HCT116 (cell line): ENCODE data around the gene TBC1D2B. TPM values are rescaled to one million over a fixed set of nuclear protein-coding genes. Genes with fewer than 3 reads are reported as not detected.

Experiments
- ATAC-seq: fragments of 200-7000 bp; cut with Tn5 transposase; 2 replicates; pipeline ENCODE4 v1.9.1; 2020; ENCODE audit warnings: mild to moderate bottlenecking, moderate library complexity
- BruUV-seq: library from RNA; stranded (reverse); fragments of 400-500 nt; replicated peaks from 2 replicates; lab custom pipeline; 2021; lab: Mats Ljungman, UMichigan
- CTCF ChIA-PET: fragments of 300-600 bp; sonication (Branson Sonifier 250); formaldehyde crosslinking; loops from one replicate; lab custom pipeline; 2021; ENCODE audit warnings: antibody characterized with exemption; lab: Charles Lee
- POLR2A ChIA-PET: fragments of 300-600, 350-600 bp; sonication (Branson Sonifier 250); formaldehyde crosslinking; loops from one replicate; lab custom pipeline; 2021; ENCODE audit warnings: antibody characterized with exemption; lab: Charles Lee
- RAD21 ChIA-PET, 2 experiments: fragments of 300-600 bp; sonication (Branson Sonifier 250); formaldehyde crosslinking; loops; one replicate each; lab custom pipeline; 2023; ENCODE audit warnings: low total read pairs in 2 of 2; ENCODE audit not compliant: uncharacterized antibody in 2 of 2, unreplicated experiment in 2 of 2, low non-redundant PET in 1 of 2; lab: Charles Lee
- DNase-seq: peaks from one replicate; pipeline ENCODE4 v3.0.0-alpha.2; 2010; ENCODE audit warnings: low read depth, low spot score
- H2AFZ ChIP-seq: fragments of 200-600 bp; shearing (Covaris generic), sonication (generic); 2 replicates; pipeline ENCODE4 v1.6.1; 2017; ENCODE audit warnings: low read depth, mixed run types, mixed read lengths, antibody characterized with exemption, low read length; ENCODE audit not compliant: poor library complexity, severe bottlenecking
- H3K27ac ChIP-seq: 2 replicates; pipeline ENCODE4 v1.5.1; 2012; ENCODE audit warnings: low read depth, low read length
- H3K27me3 ChIP-seq: fragments of 200-600 bp; sonication (generic); 2 replicates; pipeline ENCODE4 v1.6.1; 2016; ENCODE audit warnings: mixed run types, low read length, mixed read lengths; ENCODE audit not compliant: insufficient read depth
- H3K36me3 ChIP-seq, 2 experiments: fragments of 200-500 bp in 1 of 2; fragments of 200-600 bp in 1 of 2; sonication (Bioruptor generic) in 1 of 2; sonication (generic) in 1 of 2; 2 replicates each; pipeline versions ENCODE4 v1.5.1 to v1.6.1; 2014 to 2016; ENCODE audit warnings: low read length in 2 of 2, inconsistent platforms in 1 of 2, mixed read lengths in 1 of 2, mixed run types in 1 of 2; ENCODE audit not compliant: insufficient read depth in 2 of 2, control insufficient read depth in 1 of 2
- H3K4me1 ChIP-seq, 2 experiments: fragments of 200-600 bp in 1 of 2; sonication (generic) in 1 of 2; 2 replicates each; pipeline versions ENCODE4 v1.5.1 to v1.6.1; 2012 to 2017; ENCODE audit warnings: low read length in 2 of 2, inconsistent platforms in 1 of 2, mild to moderate bottlenecking in 1 of 2, mixed read lengths in 1 of 2, mixed run types in 1 of 2, moderate library complexity in 1 of 2; ENCODE audit not compliant: insufficient read depth in 2 of 2, control insufficient read depth in 1 of 2
- H3K4me2 ChIP-seq: fragments of 200-600 bp; sonication (generic); 2 replicates; pipeline ENCODE4 v1.6.1; 2017; ENCODE audit warnings: mixed run types, low read length, mixed read lengths
- H3K4me3 ChIP-seq, 2 experiments: fragments of 200-600 bp in 1 of 2; sonication (generic) in 1 of 2; replicated peaks in 1 of 2; 2 replicates each; pipeline ENCODE4 v1.5.1; 2011 to 2016; ENCODE audit warnings: low read length in 2 of 2, control low read depth in 1 of 2, low read depth in 1 of 2, mild to moderate bottlenecking in 1 of 2, mixed read lengths in 1 of 2, mixed run types in 1 of 2
- H3K79me2 ChIP-seq: fragments of 200-600 bp; sonication (generic); 2 replicates; pipeline ENCODE4 v1.6.1; 2017; ENCODE audit warnings: mild to moderate bottlenecking, mixed run types, low read length, moderate library complexity, mixed read lengths; ENCODE audit not compliant: insufficient read depth
- H3K9ac ChIP-seq: fragments of 200-600 bp; sonication (generic); 2 replicates; pipeline ENCODE4 v1.6.1; 2016; ENCODE audit warnings: low read length, mixed read lengths
- H3K9me2 ChIP-seq: fragments of 200-600 bp; sonication (generic), shearing (Covaris generic); 2 replicates; pipeline ENCODE4 v1.6.1; 2017; ENCODE audit warnings: mixed run types, mild to moderate bottlenecking, moderate library complexity; ENCODE audit not compliant: insufficient read depth
- H3K9me3 ChIP-seq, 2 experiments: fragments of 200-500 bp in 1 of 2; fragments of 200-600 bp in 1 of 2; sonication (Bioruptor generic) in 1 of 2; sonication (generic) in 1 of 2; 2 replicates each; pipeline ENCODE4 v1.6.1; 2014 to 2017; ENCODE audit warnings: low read length in 2 of 2, mixed read lengths in 2 of 2, inconsistent platforms in 1 of 2, low read depth in 1 of 2, mild to moderate bottlenecking in 1 of 2, mixed run types in 1 of 2, moderate library complexity in 1 of 2; ENCODE audit not compliant: control insufficient read depth in 1 of 2, insufficient read depth in 1 of 2
- H4K20me1 ChIP-seq: fragments of 200-600 bp; sonication (generic), shearing (Covaris generic); 2 replicates; pipeline ENCODE4 v1.6.1; 2017; ENCODE audit warnings: mixed run types, mild to moderate bottlenecking, moderate library complexity; ENCODE audit not compliant: insufficient read depth
- ATF3 ChIP-seq: IDR thresholded peaks from 2 replicates; pipeline ENCODE4 v1.6.1; 2012
- CBX3 ChIP-seq: IDR thresholded peaks from 2 replicates; pipeline ENCODE4 v1.6.1; 2012; ENCODE audit warnings: low read depth
- CTCF ChIP-seq, 3 experiments: fragments of 200-600 bp in 1 of 3; sonication (generic) in 1 of 3; IDR thresholded peaks in 2 of 3; conservative IDR thresholded peaks in 1 of 3; 2 replicates each; pipeline ENCODE4 v1.5.1; 2012 to 2017; ENCODE audit warnings: low read depth in 2 of 3, low read length in 2 of 3, antibody characterized with exemption in 1 of 3, borderline replicate concordance in 1 of 3, control low read depth in 1 of 3, mild to moderate bottlenecking in 1 of 3, mixed read lengths in 1 of 3, mixed run types in 1 of 3, moderate library complexity in 1 of 3; ENCODE audit not compliant: insufficient read depth in 1 of 3
- EGR1 ChIP-seq: IDR thresholded peaks from 2 replicates; pipeline ENCODE4 v1.6.1; 2012; ENCODE audit warnings: low read depth
- ELF1 ChIP-seq: IDR thresholded peaks from 2 replicates; pipeline ENCODE4 v1.6.1; 2012; ENCODE audit warnings: low read depth, borderline replicate concordance
- EZH2phosphoT487 ChIP-seq: fragments of 200-600 bp; IDR thresholded peaks from 2 replicates; pipeline ENCODE4 v1.6.1; 2018; ENCODE audit warnings: antibody characterized with exemption, borderline replicate concordance
- FOSL1 ChIP-seq: IDR thresholded peaks from 2 replicates; pipeline ENCODE4 v1.6.1; 2012; ENCODE audit warnings: low read depth
- MAX ChIP-seq: IDR thresholded peaks from 2 replicates; pipeline ENCODE4 v1.6.1; 2012
- POLR2A ChIP-seq: IDR thresholded peaks from 2 replicates; pipeline ENCODE4 v1.7.0; 2011; ENCODE audit warnings: borderline replicate concordance; ENCODE audit not compliant: insufficient read depth, insufficient read length; ENCODE audit errors: extremely low read depth
- POLR2AphosphoS5 ChIP-seq: IDR thresholded peaks from 2 replicates; pipeline ENCODE4 v1.6.1; 2011; ENCODE audit warnings: mild to moderate bottlenecking, low read depth, low read length, moderate library complexity
- REST ChIP-seq: IDR thresholded peaks from 2 replicates; pipeline ENCODE4 v1.6.1; 2012; ENCODE audit warnings: low read depth
- SIN3A ChIP-seq: IDR thresholded peaks from 2 replicates; pipeline ENCODE4 v1.6.1; 2012; ENCODE audit warnings: low read depth
- SP1 ChIP-seq: IDR thresholded peaks from 2 replicates; pipeline ENCODE4 v1.6.1; 2012; ENCODE audit warnings: low read depth
- SRF ChIP-seq: IDR thresholded peaks from 2 replicates; pipeline ENCODE4 v1.6.1; 2012; ENCODE audit warnings: low read depth
- TCF7L2 ChIP-seq: IDR thresholded peaks from 2 replicates; pipeline ENCODE4 v1.7.0; 2011; ENCODE audit warnings: borderline replicate concordance, inconsistent platforms; ENCODE audit not compliant: insufficient read depth, insufficient read length; ENCODE audit errors: extremely low read depth
- YY1 ChIP-seq: IDR thresholded peaks from 2 replicates; pipeline ENCODE4 v1.6.1; 2011; ENCODE audit warnings: low read length, low read depth, moderate library complexity, mild to moderate bottlenecking; ENCODE audit not compliant: insufficient replicate concordance; ENCODE audit errors: extremely low read depth
- ZBTB33 ChIP-seq: IDR thresholded peaks from 2 replicates; pipeline ENCODE4 v1.6.1; 2011; ENCODE audit warnings: mild to moderate bottlenecking, low read length, moderate library complexity; ENCODE audit not compliant: insufficient replicate concordance; ENCODE audit errors: extremely low read depth
- ZFX ChIP-seq: fragments of 450-650 bp; IDR thresholded peaks from 2 replicates; pipeline ENCODE4 v1.6.1; 2017
- ZNF274 ChIP-seq: fragments of 200-500 bp; sonication (Bioruptor generic); IDR thresholded peaks from 2 replicates; pipeline ENCODE4 v1.6.1; 2014; ENCODE audit warnings: mild to moderate bottlenecking, low read depth, low read length, inconsistent platforms
- intact Hi-C: fragments of 100-400 bp; cut with micrococcal nuclease; formaldehyde crosslinking; loops from 2 replicates; pipeline ENCODE4 v1.10.0; 2022
- total RNA-seq: library from RNA; stranded (reverse); gene quantifications from one replicate; pipeline ENCODE4 v1.2.1, GENCODE V29; 2021; ENCODE audit not compliant: unreplicated experiment

The TBC1D2B gene
- total RNA-seq, 1 experiment from 2014 or later: 16.6 TPM

- Histone ChIP-seq H2AFZ (no peak overlapping the region), H3K36me3 (no peaks in the 10 kb centered on the region), H3K9ac (no peak overlapping the region), H4K20me1 (no peaks in the 10 kb centered on the region), H3K27ac (no peak overlapping the region), H3K9me2 (no peaks in the 10 kb centered on the region), H3K79me2 (no peaks in the 10 kb centered on the region), H3K27me3 (no peaks in the 10 kb centered on the region), H3K4me2 (no peak overlapping the region), H3K9me3 (no peaks in the 10 kb centered on the region), H3K4me1 (no peaks in the 10 kb centered on the region; a peak in 1 of 4 replicates), H3K4me3 (no peak overlapping the region)
- no TSS peak for BruUV-seq
- TF ChIP-seq REST (no peak), ZNF274 (no peak), SP1 (no peak), SIN3A (no peak), EGR1 (no peak), ZBTB33 (no peak), SRF (no peak), ELF1 (no peak), ZFX (no peak), CBX3 (no peak), POLR2A (no peak), EZH2phosphoT487 (no peak), CTCF (IDR thresholded peaks at IDR 0.05 in 2 of 3, conservative IDR thresholded peaks at IDR 0.05 in 1 of 3; ENCODE audit: borderline replicate concordance in 1 of 3, insufficient read depth in 1 of 3, low read depth in 2 of 3, low read length in 2 of 3) (no peak), YY1 (no peak), POLR2AphosphoS5 (no peak), MAX (no peak), ATF3 (no peak), FOSL1 (no peak), TCF7L2 (no peak)
- ATAC-seq (0 out of 2 replicates have a peak, but pooled peaks have one; percentile 29), DNase-seq (no peak)
- ChIA-PET CTCF (no interaction called here), RAD21 (no interaction called here), POLR2A (no interaction called here)
- intact Hi-C loops: no loop called here
Observed at GRCh38 chr15:77974098-77974414, 103.5 kb downstream of the TBC1D2B start.
